ENCODE data around the gene FGF14.

The FGF14 gene

GRCh38 chr13:101726681-101727080, 675.2 kb downstream of the FGF14 start:
- no peak for DNase-seq (ENCODE audit: low read depth)

GRCh38 chr13:101718496-101718895, 683.4 kb downstream of the FGF14 start:
- DNase-seq (ENCODE audit: low read depth), result no peak

GRCh38 chr13:101717353-101717752, 684.5 kb downstream of the FGF14 start:
- no peak for DNase-seq (ENCODE audit: low read depth)

- DNase-seq (ENCODE audit: low read depth), result no peak
Observed at GRCh38 chr13:101714195-101714594, 687.7 kb downstream of the FGF14 start.

GRCh38 chr13:101712026-101712348, 689.9 kb downstream of the FGF14 start:
- no peak for DNase-seq (ENCODE audit: low read depth)

GRCh38 chr13:101711307-101712025, 690.4 kb downstream of the FGF14 start:
- DNase-seq (ENCODE audit: low read depth), result no peak

- DNase-seq (ENCODE audit: low read depth), result no peak
Observed at GRCh38 chr13:101709952-101710351, 691.9 kb downstream of the FGF14 start.

- no peak for DNase-seq (ENCODE audit: low read depth)
Observed at GRCh38 chr13:101708115-101708514, 693.7 kb downstream of the FGF14 start.

- DNase-seq (ENCODE audit: low read depth), result no peak
Observed at GRCh38 chr13:101707659-101708058, 694.2 kb downstream of the FGF14 start.

- DNase-seq (ENCODE audit: low read depth), result no peak
Observed at GRCh38 chr13:101706651-101707050, 695.2 kb downstream of the FGF14 start.

GRCh38 chr13:101703838-101704237, 698.0 kb downstream of the FGF14 start:
- no peak for DNase-seq (ENCODE audit: low read depth)

GRCh38 chr13:101703081-101703480, 698.8 kb downstream of the FGF14 start:
- no peak for DNase-seq (ENCODE audit: low read depth)

- no peak for DNase-seq (ENCODE audit: low read depth)
Observed at GRCh38 chr13:101700598-101700997, 701.2 kb downstream of the FGF14 start.

GRCh38 chr13:101698400-101698799, 703.4 kb downstream of the FGF14 start:
- no peak for DNase-seq (ENCODE audit: low read depth)

GRCh38 chr13:101697745-101698144, 704.1 kb downstream of the FGF14 start:
- DNase-seq (ENCODE audit: low read depth), result no peak

- DNase-seq (ENCODE audit: low read depth), result no peak
Observed at GRCh38 chr13:101695870-101696516, 705.9 kb downstream of the FGF14 start.

GRCh38 chr13:101691341-101691860, 710.4 kb downstream of the FGF14 start:
- DNase-seq (ENCODE audit: low read depth), result no peak

- no peak for DNase-seq (ENCODE audit: low read depth)
Observed at GRCh38 chr13:101690871-101691270, 711.0 kb downstream of the FGF14 start.

GRCh38 chr13:101686003-101686402, 715.8 kb downstream of the FGF14 start:
- DNase-seq (ENCODE audit: low read depth), result no peak

GRCh38 chr13:101681834-101682233, 720.0 kb downstream of the FGF14 start:
- no peak for DNase-seq (ENCODE audit: low read depth)

- no peak for DNase-seq (ENCODE audit: low read depth)
Observed at GRCh38 chr13:101673360-101674105, 728.3 kb downstream of the FGF14 start.

- no peak for DNase-seq (ENCODE audit: low read depth)
Observed at GRCh38 chr13:101661839-101662238, 740.0 kb downstream of the FGF14 start.

All from stimulated activated CD8-positive, alpha-beta memory T cell treated with anti-CD3 and anti-CD28 coated beads, Interleukin-12 subunit alpha, Interleukin-12 subunit beta, amount 100 ng/mL, for 4 hours (primary cell).